IPS-18a (cell line): ENCODE results near the gene RAX.
A peak's percentile ranks its signal among the peaks of the same experiment; 100 is the strongest.
"Not testable (repeated sequence)": the region's sequence is repeated elsewhere in the genome, so short reads cannot be mapped to it uniquely, and the experiment has no call there.

Source experiments
- H3K27ac ChIP-seq: one replicate; pipeline ENCODE4 v1.5.1; 2013; ENCODE audit warnings: low read length
- H3K27me3 ChIP-seq: one replicate; pipeline ENCODE4 v1.6.1; 2013; ENCODE audit warnings: mild to moderate bottlenecking, low read length; ENCODE audit not compliant: control insufficient read depth, insufficient read depth
- H3K36me3 ChIP-seq: one replicate; pipeline ENCODE4 v1.6.1; 2013; ENCODE audit warnings: low read depth, low read length; ENCODE audit not compliant: control insufficient read depth
- H3K4me1 ChIP-seq: one replicate; pipeline ENCODE4 v1.6.1; 2013; ENCODE audit warnings: low read depth, low read length; ENCODE audit not compliant: control insufficient read depth
- H3K4me3 ChIP-seq: one replicate; pipeline ENCODE4 v1.5.1; 2013; ENCODE audit warnings: low read length
- H3K9ac ChIP-seq: one replicate; pipeline ENCODE4 v1.6.1; 2013; ENCODE audit warnings: mild to moderate bottlenecking, low read length, moderate library complexity
- H3K9me3 ChIP-seq: one replicate; pipeline ENCODE4 v1.6.1; 2013; ENCODE audit warnings: low read depth, low read length; ENCODE audit not compliant: control insufficient read depth

Gene RAX

GRCh38 chr18:59265246-59265973, 7.8 kb downstream of the RAX start:
- H3K4me1 ChIP-seq: peaks cover 13% of the 10 kb centered on the region
- H3K9me3 ChIP-seq: no peaks in the 10 kb centered on the region
- H3K36me3 ChIP-seq: no peaks in the 10 kb centered on the region
- H3K9ac ChIP-seq: no peak overlapping the region
- H3K27me3 ChIP-seq: peaks cover 83% of the 10 kb centered on the region
- H3K4me3 ChIP-seq: peak overlapping the region; percentile 61
- no peak overlapping the region for H3K27ac ChIP-seq

GRCh38 chr18:59264651-59265245, 8.5 kb downstream of the RAX start:
- Histone ChIP-seq H3K27me3 (peaks cover 78% of the 10 kb centered on the region), H3K27ac (no peak overlapping the region), H3K4me1 (peaks cover 13% of the 10 kb centered on the region), H3K4me3 (peak overlapping the region; percentile 61), H3K9me3 (no peaks in the 10 kb centered on the region), H3K36me3 (no peaks in the 10 kb centered on the region), H3K9ac (no peak overlapping the region)

- Histone ChIP-seq H3K27me3 (peaks cover 72% of the 10 kb centered on the region), H3K9me3 (no peaks in the 10 kb centered on the region), H3K4me1 (peaks cover 13% of the 10 kb centered on the region), H3K27ac (no peak overlapping the region), H3K4me3 (no peak overlapping the region), H3K9ac (no peak overlapping the region), H3K36me3 (no peaks in the 10 kb centered on the region)
Observed at GRCh38 chr18:59264121-59264571, 9.1 kb downstream of the RAX start.

GRCh38 chr18:59263661-59264060, 9.6 kb downstream of the RAX start:
- H3K4me3 ChIP-seq: no peak overlapping the region
- no peak overlapping the region for H3K9ac ChIP-seq
- H3K9me3 ChIP-seq: no peaks in the 10 kb centered on the region
- no peaks in the 10 kb centered on the region for H3K36me3 ChIP-seq
- H3K4me1 ChIP-seq: peaks cover 13% of the 10 kb centered on the region
- peaks cover 69% of the 10 kb centered on the region for H3K27me3 ChIP-seq
- no peak overlapping the region for H3K27ac ChIP-seq

GRCh38 chr18:59262243-59262642, 11.0 kb downstream of the RAX start:
- H3K36me3 ChIP-seq, H3K9ac ChIP-seq, H3K9me3 ChIP-seq, H3K4me1 ChIP-seq, H3K4me3 ChIP-seq, H3K27ac ChIP-seq: not testable (repeated sequence)
- H3K27me3 ChIP-seq: peaks cover 54% of the 10 kb centered on the region

DNA sequence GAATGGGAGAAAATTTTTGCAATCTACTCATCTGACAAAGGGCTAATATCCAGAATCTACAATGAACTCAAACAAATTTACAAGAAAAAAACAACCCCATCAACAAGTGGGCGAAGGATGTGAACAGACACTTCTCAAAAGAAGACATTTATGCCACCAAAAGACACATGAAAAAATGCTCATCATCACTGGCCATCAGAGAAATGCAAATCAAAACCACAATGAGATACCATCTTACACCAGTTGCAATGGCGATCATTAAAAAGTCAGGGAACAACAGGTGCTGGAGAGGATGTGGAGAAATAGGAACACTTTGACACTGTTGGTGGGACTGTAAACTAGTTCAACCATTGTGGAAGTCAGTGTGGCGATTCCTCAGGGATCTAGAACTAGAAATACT, 11.4 kb downstream of the RAX start:
- H3K9ac ChIP-seq, H3K36me3 ChIP-seq, H3K4me3 ChIP-seq, H3K27ac ChIP-seq, H3K4me1 ChIP-seq, H3K9me3 ChIP-seq: not testable (repeated sequence)
- H3K27me3 ChIP-seq: peaks cover 50% of the 10 kb centered on the region

DNA sequence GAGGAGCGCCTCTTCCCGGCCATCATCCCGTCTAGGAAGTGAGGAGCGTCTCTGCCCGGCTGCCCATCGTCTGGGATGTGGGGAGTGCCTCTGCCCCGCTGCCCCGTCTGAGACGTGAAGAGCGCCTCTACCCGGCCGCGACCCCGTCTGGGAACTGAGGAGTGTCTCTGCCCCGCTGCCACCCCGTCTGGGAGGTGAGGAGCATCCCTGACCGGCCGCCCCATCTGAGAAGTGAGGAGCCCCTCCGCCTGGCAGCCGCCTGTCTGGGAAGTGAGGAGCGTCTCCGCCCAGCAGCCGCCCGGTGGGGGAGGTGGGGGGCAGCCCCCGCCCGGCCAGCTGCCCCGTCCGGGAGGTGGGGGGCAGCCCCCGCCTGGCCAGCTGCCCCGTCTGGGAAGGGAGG, 17.8 kb downstream of the RAX start:
- H3K36me3 ChIP-seq, H3K4me1 ChIP-seq, H3K9ac ChIP-seq, H3K9me3 ChIP-seq, H3K27ac ChIP-seq, H3K4me3 ChIP-seq, H3K27me3 ChIP-seq: not testable (repeated sequence)

DNA sequence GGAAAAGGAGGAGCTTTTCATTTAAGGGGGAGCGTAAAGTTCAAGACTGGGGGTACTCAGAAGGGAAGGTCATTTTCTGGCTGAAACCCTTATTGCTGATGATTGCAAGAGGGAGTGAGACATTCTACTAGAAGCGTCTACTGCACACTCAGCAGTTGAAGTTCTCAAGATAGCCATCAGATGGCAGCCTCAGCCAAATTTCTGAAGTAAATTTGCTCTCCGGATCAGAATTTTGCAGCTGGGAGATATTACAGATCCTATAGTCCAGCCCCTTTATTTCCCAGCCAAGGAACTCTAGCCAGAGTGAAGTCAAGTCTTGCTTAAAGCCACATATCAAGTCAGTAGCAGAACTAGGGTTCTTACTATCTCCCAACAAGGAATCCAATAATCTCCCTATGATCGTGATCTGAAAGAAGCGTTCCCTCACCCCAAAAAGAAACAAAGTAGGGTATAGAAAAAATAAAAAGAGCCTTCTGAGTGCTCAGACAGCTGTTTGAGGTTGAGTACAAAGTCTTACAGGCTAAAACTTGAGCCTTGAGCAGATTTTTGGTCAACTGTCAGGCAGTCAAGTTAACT, 24.0 kb downstream of the RAX start:
- H3K4me1 ChIP-seq: no peaks in the 10 kb centered on the region
- H3K27ac ChIP-seq: no peak overlapping the region
- H3K9ac ChIP-seq: no peak overlapping the region
- peaks cover 6% of the 10 kb centered on the region for H3K27me3 ChIP-seq
- no peaks in the 10 kb centered on the region for H3K36me3 ChIP-seq
- H3K9me3 ChIP-seq: no peaks in the 10 kb centered on the region
- H3K4me3 ChIP-seq: no peak overlapping the region

DNA sequence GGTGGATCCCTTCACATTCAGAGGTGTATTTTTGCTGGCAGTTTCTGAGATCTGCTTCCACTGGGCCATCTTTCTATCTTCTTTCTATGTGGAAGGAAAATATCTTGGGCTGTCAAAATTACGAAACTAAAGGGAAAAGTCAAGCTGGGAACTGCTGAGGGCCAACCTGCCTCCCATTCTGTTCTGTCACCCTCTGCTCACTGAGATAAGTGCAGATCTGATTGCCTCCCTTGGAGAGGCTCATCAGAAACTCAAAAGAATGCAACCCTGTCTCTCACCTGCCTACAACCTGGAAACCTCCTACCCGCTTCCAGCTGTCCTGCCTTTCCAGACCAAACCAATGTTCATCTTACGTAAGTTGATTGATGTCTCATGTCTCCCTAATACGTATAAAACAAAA, 26.5 kb downstream of the RAX start:
- H3K9ac ChIP-seq: no peak overlapping the region
- H3K27ac ChIP-seq: no peak overlapping the region
- no peaks in the 10 kb centered on the region for H3K9me3 ChIP-seq
- H3K27me3 ChIP-seq: peaks cover 6% of the 10 kb centered on the region
- no peaks in the 10 kb centered on the region for H3K4me1 ChIP-seq
- no peak overlapping the region for H3K4me3 ChIP-seq
- no peaks in the 10 kb centered on the region for H3K36me3 ChIP-seq

DNA sequence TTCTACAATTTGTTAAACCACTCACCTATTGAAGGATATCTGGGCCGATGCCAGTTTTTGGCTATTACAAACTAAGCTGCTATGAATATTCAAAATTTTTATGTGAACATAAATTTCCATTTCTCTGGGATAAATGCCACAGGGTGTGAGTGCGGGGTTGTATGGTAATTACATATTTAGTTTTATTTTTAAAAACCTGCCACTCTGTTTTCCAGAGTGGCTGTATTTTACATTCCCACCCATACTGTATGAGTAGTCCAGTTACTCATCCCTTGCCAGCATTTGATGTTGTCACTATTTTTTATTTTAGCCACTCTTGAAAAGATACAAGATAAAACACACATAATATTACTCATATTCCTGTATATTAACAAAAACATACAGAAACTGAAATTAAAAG, 30.3 kb downstream of the RAX start:
- Histone ChIP-seq H3K4me1 (no peaks in the 10 kb centered on the region), H3K36me3 (no peaks in the 10 kb centered on the region), H3K27me3 (peaks cover 6% of the 10 kb centered on the region), H3K4me3 (no peak overlapping the region), H3K9ac (no peak overlapping the region), H3K9me3 (no peaks in the 10 kb centered on the region), H3K27ac (no peak overlapping the region)

GRCh38 chr18:59239642-59240041, 33.6 kb downstream of the RAX start:
- Histone ChIP-seq H3K9ac (no peak overlapping the region), H3K4me1 (no peaks in the 10 kb centered on the region), H3K27me3 (no peaks in the 10 kb centered on the region), H3K36me3 (no peaks in the 10 kb centered on the region), H3K4me3 (no peak overlapping the region), H3K27ac (no peak overlapping the region), H3K9me3 (no peaks in the 10 kb centered on the region)

DNA sequence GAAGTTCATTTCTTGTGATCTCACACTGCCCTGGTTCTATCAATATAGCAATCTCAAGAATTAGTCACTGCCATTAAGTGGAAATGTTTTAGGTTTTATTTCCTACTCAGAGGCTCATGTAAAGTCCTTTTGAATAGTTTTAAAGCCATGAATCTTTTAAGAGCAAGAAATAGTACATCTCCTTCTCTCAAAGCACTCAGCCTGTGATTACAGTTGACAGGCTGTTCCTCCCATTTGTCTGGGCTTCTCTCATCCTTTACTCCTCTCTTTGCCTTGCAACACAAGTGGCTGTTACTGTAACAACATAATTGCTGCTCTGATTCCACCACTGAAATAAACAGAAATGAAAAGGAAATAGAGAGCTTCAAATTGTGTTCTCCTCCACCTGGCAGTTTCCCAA, 34.9 kb downstream of the RAX start:
- H3K27me3 ChIP-seq: no peaks in the 10 kb centered on the region
- H3K27ac ChIP-seq: no peak overlapping the region

More for the DNA sequence above, 34.9 kb downstream of the RAX start:
- H3K36me3 ChIP-seq: no peaks in the 10 kb centered on the region
- H3K9ac ChIP-seq: no peak overlapping the region
- H3K4me3 ChIP-seq: no peak overlapping the region
- no peaks in the 10 kb centered on the region for H3K9me3 ChIP-seq
- no peaks in the 10 kb centered on the region for H3K4me1 ChIP-seq
